ENCODE measurements around the gene ILKAP. TPM values are rescaled to one million over a fixed set of nuclear protein-coding genes. Genes with fewer than 3 reads are reported as not detected.

Gene ILKAP
- total and polyA plus RNA-seq, 8 donors, result 20.4 to 59.4 (median 37.8) TPM

DNA sequence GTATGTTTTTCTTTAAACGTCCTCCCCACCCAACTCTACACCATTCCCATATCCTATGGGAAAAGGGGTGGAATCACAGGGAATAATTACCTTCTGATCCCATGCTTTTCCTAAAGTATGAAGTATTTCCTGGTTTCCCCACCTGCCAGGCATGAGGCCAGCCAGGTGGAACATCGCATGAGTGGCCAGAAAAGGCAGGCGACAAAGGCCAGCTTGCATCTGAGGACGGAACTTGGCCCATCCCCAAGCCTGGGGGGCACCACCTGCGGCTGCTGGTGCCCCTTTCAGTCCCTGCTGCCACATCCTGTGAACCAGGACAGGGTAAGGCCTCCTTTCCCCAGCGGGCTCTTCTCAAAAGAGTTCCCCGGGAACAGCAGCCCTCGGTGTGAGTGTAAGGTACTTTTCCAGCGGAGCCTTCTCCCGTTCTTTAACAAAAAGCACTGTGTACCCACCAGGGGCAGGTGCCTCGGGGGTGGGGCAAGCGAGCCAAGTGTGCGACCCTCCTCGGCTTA, 45.9 kb downstream of the ILKAP start:
- WGBS, 5 donors, result 45 to 68% (median 63%) methylated on average over 14 of the region's 14 CpGs
- no peaks in the 10 kb centered on the region for H3K9me3 ChIP-seq

DNA sequence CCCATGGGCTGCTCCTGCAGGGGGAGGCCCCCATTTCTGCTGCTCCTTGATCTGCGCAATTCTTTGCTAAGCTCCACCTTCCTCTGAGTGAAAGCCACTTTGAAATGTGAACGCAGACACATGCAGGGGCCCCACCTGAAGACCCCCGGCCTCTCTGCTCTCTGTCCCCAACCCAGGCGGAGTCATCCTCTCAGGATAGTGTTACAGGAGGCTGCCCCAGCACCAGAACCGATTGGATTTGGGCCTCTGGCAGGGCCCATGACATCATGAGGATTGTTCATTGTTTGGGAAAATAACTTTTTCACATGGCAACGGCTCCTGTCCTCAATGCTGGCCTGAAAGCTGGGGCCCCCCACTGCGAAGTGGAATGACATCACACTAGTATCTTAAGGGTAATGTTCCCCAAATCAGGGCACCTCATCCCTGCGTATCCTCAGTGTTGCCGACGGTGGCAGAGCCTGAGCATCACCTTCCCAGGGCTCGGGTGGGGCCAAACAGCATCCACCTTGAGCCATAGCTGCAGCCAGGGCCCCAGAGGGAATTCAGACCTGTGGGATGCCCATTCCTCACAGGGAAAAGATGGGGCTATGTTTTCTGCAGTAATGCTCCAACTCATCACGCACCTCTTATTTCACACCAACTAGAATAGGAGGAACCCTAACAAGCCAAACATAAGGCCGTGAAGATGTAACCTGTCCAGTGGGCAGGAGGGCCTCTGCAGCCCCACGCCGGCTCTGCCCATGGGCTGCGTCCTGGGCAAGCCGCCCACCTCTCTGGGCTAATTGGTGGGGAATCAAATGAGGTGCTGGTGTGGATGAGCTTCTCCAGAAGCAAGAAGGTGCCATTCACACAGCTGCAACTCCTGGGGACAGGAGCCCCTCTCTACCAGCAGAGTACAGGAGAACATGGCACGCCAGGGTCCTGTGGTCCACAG, 47.5 kb downstream of the ILKAP start:
- peaks cover 5 to 37% (median 22%) of the 10 kb centered on the region in 3 donors for H3K27me3 ChIP-seq
- no peaks in the 10 kb centered on the region for H3K36me3 ChIP-seq
- intact Hi-C loops (cut with DNase I; ENCODE audit: low total_unique reads), result no loop called here
- DNase-seq, result no peak
- no peak for TF ChIP-seq EP300 (IDR thresholded peaks at IDR 0.05)
- no peak for TF ChIP-seq POLR2A (IDR thresholded peaks at IDR 0.05)
- TF ChIP-seq CTCF (IDR thresholded peaks at IDR 0.05), result no peak
- TF ChIP-seq POLR2AphosphoS5 (IDR thresholded peaks at IDR 0.05), result no peak
- H3K4me3 ChIP-seq, result no peak overlapping the region
- peak overlapping the region in 3 of 5 donors; percentile 24 to 44 (median 24) for H3K27ac ChIP-seq
- peaks cover 17 to 27% (median 24%) of the 10 kb centered on the region in 4 donors for H3K4me1 ChIP-seq
- WGBS, 5 donors, result 81 to 90% (median 84%) methylated on average over 18 of the region's 18 CpGs
- H3K9me3 ChIP-seq, result no peaks in the 10 kb centered on the region

More for the DNA sequence above, 45.9 kb downstream of the ILKAP start:
- intact Hi-C loops (cut with DNase I; ENCODE audit: low total_unique reads), result no loop called here
- Histone ChIP-seq H3K27me3 (peaks cover 5 to 52% (median 25%) of the 10 kb centered on the region in 3 donors), H3K4me1 (peaks cover 17 to 27% (median 24%) of the 10 kb centered on the region in 4 donors), H3K27ac (no peak overlapping the region), H3K4me3 (peak overlapping the region in 1 of 4 donors; percentile 42), H3K36me3 (no peaks in the 10 kb centered on the region)
- TF ChIP-seq CTCF (IDR thresholded peaks at IDR 0.05) (no peak), EP300 (IDR thresholded peaks at IDR 0.05) (no peak), POLR2A (IDR thresholded peaks at IDR 0.05) (no peak), POLR2AphosphoS5 (IDR thresholded peaks at IDR 0.05) (no peak)
- DNase-seq, result no peak

- 77 to 82% (median 81%) methylated on average over 19 of the region's 19 CpGs for WGBS, 5 donors
- no peaks in the 10 kb centered on the region for H3K36me3 ChIP-seq
- H3K27me3 ChIP-seq, result peaks cover 5 to 29% (median 18%) of the 10 kb centered on the region in 3 donors
- H3K27ac ChIP-seq, result peak overlapping the region in 3 of 5 donors; percentile 24 to 44 (median 24)
- peaks cover 17 to 24% (median 22%) of the 10 kb centered on the region in 4 donors for H3K4me1 ChIP-seq
- intact Hi-C loops (cut with DNase I; ENCODE audit: low total_unique reads), result no loop called here
- peak in 1 of 3 donors; percentile 63 for TF ChIP-seq POLR2AphosphoS5 (IDR thresholded peaks at IDR 0.05)
- TF ChIP-seq EP300 (IDR thresholded peaks at IDR 0.05), result no peak
- H3K4me3 ChIP-seq, result no peak overlapping the region
- no peaks in the 10 kb centered on the region for H3K9me3 ChIP-seq
- DNase-seq, result peak in 1 of 2 donors; percentile 79
These were observed 48.3 kb downstream of the ILKAP start for GRCh38 chr2:238155051-238155760.

GRCh38 chr2:238154570-238154969, 48.9 kb downstream of the ILKAP start:
- intact Hi-C loops (cut with DNase I; ENCODE audit: low total_unique reads), result no loop called here
- no peak for DNase-seq
- 89 to 92% (median 92%) methylated on average over 9 to 10 of the region's 10 CpGs for WGBS, 5 donors

More at GRCh38 chr2:238154570-238154969, 48.9 kb downstream of the ILKAP start:
- Histone ChIP-seq H3K4me3 (no peak overlapping the region), H3K27me3 (peaks cover 0 to 22% (median 11%) of the 10 kb centered on the region in 3 donors), H3K4me1 (peaks cover 16 to 21% (median 17%) of the 10 kb centered on the region in 4 donors), H3K27ac (no peak overlapping the region), H3K9me3 (no peaks in the 10 kb centered on the region), H3K36me3 (no peaks in the 10 kb centered on the region)
- TF ChIP-seq POLR2A (IDR thresholded peaks at IDR 0.05) (no peak), EP300 (IDR thresholded peaks at IDR 0.05) (no peak), POLR2AphosphoS5 (IDR thresholded peaks at IDR 0.05) (no peak), CTCF (IDR thresholded peaks at IDR 0.05) (no peak)

Measured in stomach (tissue), 9 donors.